GM12878 (cell line): Measurements from ENCODE around the gene TBC1D9B. TPM values are rescaled to one million over a fixed set of nuclear protein-coding genes. Genes with fewer than 3 reads are reported as not detected.

Source experiments
- ATF7 ChIP-seq: fragments of 450-650 bp; IDR thresholded peaks from 2 replicates; pipeline ENCODE4 v1.6.1; 2016; ENCODE audit warnings: low read depth, mild to moderate bottlenecking
- CBFB ChIP-seq: IDR thresholded peaks from 2 replicates; pipeline ENCODE4 v1.6.1; 2016; ENCODE audit warnings: antibody characterized with exemption, low read depth
- IKZF1 ChIP-seq: fragments of 450-650 bp; conservative IDR thresholded peaks from 2 replicates; pipeline ENCODE4 v1.6.1; 2017; ENCODE audit warnings: antibody characterized with exemption, mild to moderate bottlenecking
- JUNB ChIP-seq: IDR thresholded peaks from 2 replicates; pipeline ENCODE4 v1.6.1; 2016; ENCODE audit warnings: antibody characterized with exemption, mild to moderate bottlenecking
- YY1 ChIP-seq: IDR thresholded peaks from 2 replicates; pipeline ENCODE4 v1.6.1; 2011; ENCODE audit warnings: low read depth, mild to moderate bottlenecking, low read length
- polyA plus RNA-seq, 11 experiments: library from polyadenylated mRNA; depleted of rRNA in 4 of 11; unstranded in 6 of 11; stranded (reverse) in 5 of 11; fragments of >200 nt; fragmentation: Nextera tagmentation in 4 of 11; fragmentation: Illumina TruSeq in 1 of 11; extraction: Ambion mirVana in 4 of 11; extraction: Trizol in 1 of 11; gene quantifications; 1 replicate in 1 of 11; 2 replicates in 10 of 11; pipeline versions ENCODE4 v1.2.1 to v1.2.3, GENCODE V29; 2011 to 2016; ENCODE audit warnings: inconsistent platforms in 2 of 11, missing spikeins in 2 of 11, low read depth in 1 of 11
- total RNA-seq, 4 experiments: library from RNA; depleted of rRNA in 3 of 4; stranded (reverse); fragments of >200 nt in 3 of 4; fragmentation: Illumina TruSeq in 1 of 4; extraction: Trizol in 1 of 4; gene quantifications; 2 replicates each; pipeline versions ENCODE4 v1.2.1 to v1.2.3, GENCODE V29; 2013 to 2021
- TF ChIP-seq, protein P1 (sequence below): IDR thresholded peaks from 2 replicates; pipeline ENCODE4 v1.6.1; 2011; ENCODE audit warnings: borderline replicate concordance, low read depth, mild to moderate bottlenecking, moderate library complexity, low read length; ENCODE audit not compliant: insufficient read depth, poor library complexity, severe bottlenecking
- TF ChIP-seq, protein P2 (sequence below): fragments of 450-650 bp; IDR thresholded peaks from 2 replicates; pipeline ENCODE4 v1.6.1; 2017; ENCODE audit warnings: mild to moderate bottlenecking, moderate library complexity

TBC1D9B gene
- total and polyA plus RNA-seq, 10 of the 15 experiments (the other 5 are each of a cell fraction or from before 2014, with no cell fraction given) = 4.0 to 74.2 (median 34.6) TPM

DNA sequence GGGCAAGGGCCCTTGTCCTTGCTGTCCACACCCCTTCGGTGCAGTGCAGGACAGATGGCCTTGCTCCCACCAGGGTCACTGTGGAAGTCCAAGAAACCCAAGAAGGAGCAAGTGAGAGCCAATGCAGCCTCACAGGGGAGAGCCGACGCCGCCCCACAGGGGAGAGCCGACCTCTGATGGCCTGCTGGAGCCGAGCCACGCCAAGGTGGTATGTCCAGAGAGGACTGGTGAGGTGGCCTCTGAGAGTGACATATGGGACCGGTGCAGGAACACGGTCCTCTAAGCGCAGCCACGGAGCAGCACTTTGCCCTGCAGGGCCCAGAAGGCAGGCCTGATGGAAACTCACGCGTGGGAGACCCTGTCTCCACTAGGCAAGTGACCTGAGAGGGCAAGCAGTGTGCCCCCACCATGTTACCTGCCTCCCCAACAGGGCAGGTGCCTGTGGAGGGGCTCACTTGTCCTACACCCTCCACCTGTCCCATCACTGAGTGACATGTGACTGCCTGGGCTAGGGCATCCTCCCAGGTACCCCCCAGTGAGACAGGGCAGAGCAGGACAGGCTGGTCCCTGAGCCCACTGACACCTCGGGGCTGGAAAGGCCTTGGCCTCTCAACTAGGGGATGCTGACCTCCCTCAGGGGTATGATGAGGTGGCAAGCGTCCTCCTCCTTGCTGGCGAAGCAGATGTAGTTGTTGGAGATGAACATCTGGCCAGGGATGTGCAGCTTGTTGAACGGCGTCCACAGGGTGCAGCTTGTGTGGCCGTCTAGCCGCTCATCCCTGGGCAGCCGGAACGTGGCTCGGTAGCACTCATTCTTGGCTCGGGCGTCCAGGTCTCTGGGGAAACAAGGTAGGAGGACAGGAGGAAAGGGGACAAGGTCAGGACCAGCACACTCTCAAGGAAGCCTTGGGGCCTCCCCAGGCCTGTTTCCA lies 16.7 kb downstream of the TBC1D9B start (continued):
- TF ChIP-seq YY1 (no peak), JUNB (no peak), ATF7 (no peak), IKZF1 (no peak), CBFB (no peak)
- TF ChIP-seq, protein P1, sequence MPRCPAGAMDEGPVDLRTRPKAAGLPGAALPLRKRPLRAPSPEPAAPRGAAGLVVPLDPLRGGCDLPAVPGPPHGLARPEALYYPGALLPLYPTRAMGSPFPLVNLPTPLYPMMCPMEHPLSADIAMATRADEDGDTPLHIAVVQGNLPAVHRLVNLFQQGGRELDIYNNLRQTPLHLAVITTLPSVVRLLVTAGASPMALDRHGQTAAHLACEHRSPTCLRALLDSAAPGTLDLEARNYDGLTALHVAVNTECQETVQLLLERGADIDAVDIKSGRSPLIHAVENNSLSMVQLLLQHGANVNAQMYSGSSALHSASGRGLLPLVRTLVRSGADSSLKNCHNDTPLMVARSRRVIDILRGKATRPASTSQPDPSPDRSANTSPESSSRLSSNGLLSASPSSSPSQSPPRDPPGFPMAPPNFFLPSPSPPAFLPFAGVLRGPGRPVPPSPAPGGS = no peak
- TF ChIP-seq, protein P2, sequence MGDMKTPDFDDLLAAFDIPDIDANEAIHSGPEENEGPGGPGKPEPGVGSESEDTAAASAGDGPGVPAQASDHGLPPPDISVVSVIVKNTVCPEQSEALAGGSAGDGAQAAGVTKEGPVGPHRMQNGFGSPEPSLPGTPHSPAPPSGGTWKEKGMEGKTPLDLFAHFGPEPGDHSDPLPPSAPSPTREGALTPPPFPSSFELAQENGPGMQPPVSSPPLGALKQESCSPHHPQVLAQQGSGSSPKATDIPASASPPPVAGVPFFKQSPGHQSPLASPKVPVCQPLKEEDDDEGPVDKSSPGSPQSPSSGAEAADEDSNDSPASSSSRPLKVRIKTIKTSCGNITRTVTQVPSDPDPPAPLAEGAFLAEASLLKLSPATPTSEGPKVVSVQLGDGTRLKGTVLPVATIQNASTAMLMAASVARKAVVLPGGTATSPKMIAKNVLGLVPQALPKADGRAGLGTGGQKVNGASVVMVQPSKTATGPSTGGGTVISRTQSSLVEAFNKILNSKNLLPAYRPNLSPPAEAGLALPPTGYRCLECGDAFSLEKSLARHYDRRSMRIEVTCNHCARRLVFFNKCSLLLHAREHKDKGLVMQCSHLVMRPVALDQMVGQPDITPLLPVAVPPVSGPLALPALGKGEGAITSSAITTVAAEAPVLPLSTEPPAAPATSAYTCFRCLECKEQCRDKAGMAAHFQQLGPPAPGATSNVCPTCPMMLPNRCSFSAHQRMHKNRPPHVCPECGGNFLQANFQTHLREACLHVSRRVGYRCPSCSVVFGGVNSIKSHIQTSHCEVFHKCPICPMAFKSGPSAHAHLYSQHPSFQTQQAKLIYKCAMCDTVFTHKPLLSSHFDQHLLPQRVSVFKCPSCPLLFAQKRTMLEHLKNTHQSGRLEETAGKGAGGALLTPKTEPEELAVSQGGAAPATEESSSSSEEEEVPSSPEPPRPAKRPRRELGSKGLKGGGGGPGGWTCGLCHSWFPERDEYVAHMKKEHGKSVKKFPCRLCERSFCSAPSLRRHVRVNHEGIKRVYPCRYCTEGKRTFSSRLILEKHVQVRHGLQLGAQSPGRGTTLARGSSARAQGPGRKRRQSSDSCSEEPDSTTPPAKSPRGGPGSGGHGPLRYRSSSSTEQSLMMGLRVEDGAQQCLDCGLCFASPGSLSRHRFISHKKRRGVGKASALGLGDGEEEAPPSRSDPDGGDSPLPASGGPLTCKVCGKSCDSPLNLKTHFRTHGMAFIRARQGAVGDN = no peak
